ENCODE results near the gene DAAM1. TPM values are rescaled to one million over a fixed set of nuclear protein-coding genes. Genes with fewer than 3 reads are reported as not detected.

Gene DAAM1
- total RNA-seq, 1 donor from 2014 or later: 68.6 TPM

DNA sequence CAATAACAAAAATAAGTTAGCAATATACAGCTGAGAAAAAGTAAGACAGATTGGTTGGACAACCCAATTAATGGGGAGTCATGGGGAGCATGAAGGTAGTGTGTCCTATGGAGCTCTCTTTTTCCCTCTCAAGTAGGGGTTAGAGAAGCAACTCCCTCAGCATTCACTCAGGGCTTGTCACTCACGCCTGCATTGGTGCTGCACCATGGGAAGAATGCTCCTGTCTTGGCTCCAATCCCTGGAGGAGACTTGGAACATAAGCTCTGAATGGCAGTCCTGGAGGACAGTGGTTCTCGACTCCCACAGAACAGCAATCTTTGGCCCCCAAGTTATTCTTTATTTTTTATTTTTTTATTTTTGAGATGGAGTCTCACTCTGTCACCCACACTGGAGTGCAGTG is 113.8 kb downstream of the DAAM1 start:
- DNase-seq (ENCODE audit: low spot score) (no peak), ATAC-seq (no peak)
- intact Hi-C loops (cut with DNase I): no loop called here

DNA sequence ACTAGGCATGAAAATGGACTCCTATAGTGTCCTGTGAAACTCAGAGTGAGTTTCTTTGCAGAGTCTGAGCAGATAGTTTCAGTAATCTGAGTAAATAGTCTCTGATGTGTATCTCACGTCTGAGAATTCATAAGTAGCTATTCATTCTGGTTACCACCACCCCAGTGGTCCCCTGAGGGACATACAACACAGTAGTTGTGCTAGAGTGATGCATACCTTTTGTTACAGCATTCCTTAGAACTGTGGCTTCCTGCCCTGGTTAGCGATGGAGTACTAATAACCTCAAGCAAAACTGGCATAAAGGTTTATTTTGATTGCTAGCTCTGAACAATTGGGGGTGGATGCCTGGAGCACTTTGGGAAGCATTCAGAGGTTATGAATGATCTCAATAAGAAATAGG is 114.7 kb downstream of the DAAM1 start:
- DNase-seq (ENCODE audit: low spot score) (no peak), ATAC-seq (no peak)
- intact Hi-C loops (cut with DNase I): no loop called here

DNA sequence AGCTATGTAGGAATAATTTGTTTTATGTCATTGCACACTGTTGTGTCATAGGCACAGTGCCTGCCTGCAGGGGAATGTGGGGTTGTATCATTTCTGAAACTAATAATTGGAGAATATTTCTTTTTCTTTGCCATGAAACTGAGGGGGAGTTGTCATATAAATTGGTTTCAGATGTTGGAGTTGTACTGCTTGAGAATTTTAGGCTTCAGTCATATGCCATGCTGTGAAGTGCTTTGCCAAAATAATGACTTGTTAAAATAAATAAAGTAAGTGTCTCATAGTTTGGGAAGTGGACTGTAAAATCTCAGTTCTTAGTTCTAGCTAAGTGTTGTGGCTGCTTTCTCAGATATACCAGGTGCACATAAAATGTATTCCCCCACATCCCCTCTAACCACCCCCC is 116.8 kb downstream of the DAAM1 start:
- intact Hi-C loops (cut with DNase I): no loop called here
- DNase-seq (ENCODE audit: low spot score): no peak

DNA sequence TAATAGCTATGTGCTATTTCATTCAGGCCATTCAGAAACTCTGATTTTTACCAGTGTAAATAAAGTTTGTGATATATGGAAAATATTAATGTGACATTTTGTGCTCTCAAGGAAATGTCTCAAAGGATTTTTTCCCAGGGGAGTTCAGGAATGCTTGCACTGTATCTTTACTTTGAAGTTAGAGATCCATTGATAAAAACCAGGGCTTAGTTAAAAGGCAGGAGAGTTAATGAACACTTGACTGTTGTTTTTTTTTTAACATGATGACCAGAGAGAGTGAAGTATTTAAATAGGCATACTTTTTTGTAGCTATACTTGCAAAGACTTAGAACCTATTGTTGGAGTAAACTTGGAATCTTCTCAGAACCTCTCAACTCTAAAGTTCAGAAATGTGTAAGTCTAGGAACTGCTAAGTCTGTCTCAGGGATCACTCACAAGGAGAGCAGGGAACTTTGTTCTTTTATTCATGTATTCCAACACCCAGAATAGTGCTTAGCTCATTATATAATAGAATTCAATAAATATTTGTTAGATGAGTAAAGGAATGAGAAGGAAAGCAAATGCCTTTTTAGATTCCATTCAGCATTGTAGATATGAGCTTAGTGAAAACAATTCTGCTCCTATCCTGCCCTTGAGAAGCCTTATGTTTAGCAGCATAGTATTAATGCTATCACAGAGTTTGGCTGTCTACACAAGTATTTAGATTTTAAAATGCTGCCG is 117.5 kb downstream of the DAAM1 start:
- DNase-seq (ENCODE audit: low spot score): no peak
- intact Hi-C loops (cut with DNase I): no loop called here
- ATAC-seq: no peak

More for the DNA sequence above, 116.8 kb downstream of the DAAM1 start:
- ATAC-seq: no peak

DNA sequence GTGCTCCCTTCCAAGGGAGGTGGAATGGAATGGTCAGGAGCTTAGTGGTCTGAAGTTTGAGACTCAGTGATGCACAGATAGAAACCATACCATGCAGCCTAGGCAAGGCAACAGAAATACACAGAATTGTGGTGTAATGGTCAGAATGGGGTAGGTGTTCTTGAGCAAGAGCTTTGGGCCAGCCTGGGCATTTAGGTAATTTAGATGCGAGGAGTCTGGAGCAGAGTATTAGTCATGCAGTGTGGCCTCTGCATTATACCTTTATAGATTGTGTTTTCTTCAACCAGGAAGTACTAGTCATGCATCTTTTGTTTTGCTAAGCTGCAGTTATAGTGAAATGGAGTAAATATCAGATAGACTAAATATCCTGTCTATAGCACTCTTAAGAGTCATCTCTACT is 118.3 kb downstream of the DAAM1 start:
- DNase-seq (ENCODE audit: low spot score) (no peak), ATAC-seq (no peak)
- intact Hi-C loops (cut with DNase I): no loop called here

DNA sequence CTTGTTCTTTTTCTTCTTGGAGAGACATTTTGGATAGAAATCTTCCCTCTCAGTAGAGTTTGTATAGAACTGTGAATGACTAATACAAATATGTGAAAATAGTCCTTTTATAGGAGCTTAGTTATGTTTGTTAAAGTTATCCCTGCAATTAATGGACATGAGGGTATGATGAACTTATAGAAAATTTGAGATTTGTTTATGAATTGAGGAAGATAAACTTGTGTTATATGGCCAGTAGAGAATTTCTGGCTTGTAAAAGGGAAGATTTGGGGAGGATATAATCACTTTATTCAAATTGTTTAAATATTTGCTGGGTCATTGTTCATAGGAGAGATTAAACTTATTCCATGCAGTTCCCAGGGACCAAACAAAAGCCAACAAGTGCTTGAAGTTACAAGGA is 119.6 kb downstream of the DAAM1 start:
- intact Hi-C loops (cut with DNase I): no loop called here
- ATAC-seq (no peak), DNase-seq (ENCODE audit: low spot score) (no peak)

DNA sequence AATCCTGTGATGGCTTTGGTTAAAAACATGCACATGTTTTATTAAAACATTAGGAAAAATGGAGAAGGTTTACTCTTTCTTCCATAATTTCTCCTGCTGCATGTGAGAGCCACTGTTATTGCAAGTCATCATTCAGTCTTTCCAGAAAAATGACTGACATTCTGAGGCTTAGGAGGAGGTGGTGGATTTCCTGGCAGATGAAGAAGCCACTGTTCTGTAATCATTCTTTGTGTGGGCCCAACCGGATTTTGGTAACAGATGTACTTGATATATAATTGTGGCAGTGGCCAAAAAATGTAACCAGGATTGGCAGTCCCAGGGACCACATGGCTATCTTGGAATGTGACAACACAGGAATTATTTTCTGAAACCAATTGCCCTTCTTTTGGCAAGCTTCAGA is 120.2 kb downstream of the DAAM1 start:
- intact Hi-C loops (cut with DNase I): no loop called here
- DNase-seq (ENCODE audit: low spot score) (no peak), ATAC-seq (no peak)

DNA sequence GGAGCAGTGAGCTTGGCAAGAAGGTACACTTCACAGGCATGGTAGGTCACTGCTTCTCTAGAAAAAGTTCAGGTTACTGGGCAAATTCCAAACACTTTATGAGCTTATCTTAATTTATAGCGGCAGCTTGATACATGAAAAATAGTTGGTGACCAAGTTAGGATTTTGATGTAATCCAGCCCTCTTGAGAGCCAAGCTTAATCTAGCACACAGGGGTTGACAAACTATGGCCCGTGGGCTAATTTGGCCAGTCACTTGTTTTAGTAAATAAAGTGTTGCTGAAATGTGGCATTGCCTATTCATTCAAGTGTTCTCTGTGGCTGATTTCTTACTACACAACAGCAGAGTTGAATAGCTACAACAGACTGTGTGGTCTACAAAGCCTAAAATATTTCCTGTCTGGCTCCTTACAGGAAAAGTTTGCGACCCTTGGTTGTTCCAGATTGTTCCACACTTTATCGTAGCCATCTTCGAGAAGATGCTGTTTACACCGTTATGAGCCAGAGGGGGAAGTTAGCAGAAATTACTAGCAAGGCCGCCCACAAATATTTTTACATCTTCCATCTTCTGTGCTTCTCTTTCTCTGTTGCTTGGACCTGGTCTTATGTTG is 120.9 kb downstream of the DAAM1 start:
- intact Hi-C loops (cut with DNase I): no loop called here
- no peak for ATAC-seq
- no peak for DNase-seq (ENCODE audit: low spot score)

DNA sequence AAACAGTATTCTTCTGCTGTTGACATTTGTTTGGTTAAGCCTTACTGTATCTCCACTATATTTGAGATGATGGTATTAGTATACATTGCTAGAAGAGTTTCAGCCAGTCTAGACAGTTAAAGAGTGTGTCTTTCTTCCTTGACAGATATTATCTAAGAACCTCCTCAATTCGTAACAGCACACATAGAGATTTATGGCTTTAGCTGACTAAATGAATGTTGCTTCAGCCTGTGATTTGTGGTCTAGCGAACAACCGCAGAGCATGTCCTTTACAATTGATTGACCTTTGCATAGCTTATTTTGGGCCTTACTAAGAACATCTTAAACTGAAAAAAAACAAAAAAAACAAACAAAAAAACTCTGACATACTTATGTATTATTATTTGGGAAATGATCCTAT is 122.2 kb downstream of the DAAM1 start:
- no peak for DNase-seq (ENCODE audit: low spot score)
- no peak for ATAC-seq
- intact Hi-C loops (cut with DNase I): no loop called here

DNA sequence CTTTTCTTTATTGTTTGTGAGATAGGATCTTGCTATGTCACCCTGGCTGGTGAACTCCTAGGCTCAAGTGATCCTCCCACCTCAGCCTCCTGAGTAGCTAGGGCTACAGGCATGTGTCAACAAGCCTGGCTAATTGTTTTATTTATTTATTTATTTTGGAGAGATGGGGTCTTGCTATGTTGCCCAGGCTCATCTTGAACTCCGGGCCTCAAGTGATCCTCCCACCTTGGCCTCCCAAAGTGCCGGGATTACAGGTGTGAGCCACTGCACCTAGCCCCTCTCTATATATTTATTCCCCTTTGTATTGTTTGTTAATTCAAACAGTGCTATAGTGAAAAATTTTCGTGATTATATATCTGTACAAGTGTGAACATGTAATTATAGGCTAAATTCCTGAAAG is 123.3 kb downstream of the DAAM1 start:
- intact Hi-C loops (cut with DNase I): no loop called here
- no peak for ATAC-seq

DNA sequence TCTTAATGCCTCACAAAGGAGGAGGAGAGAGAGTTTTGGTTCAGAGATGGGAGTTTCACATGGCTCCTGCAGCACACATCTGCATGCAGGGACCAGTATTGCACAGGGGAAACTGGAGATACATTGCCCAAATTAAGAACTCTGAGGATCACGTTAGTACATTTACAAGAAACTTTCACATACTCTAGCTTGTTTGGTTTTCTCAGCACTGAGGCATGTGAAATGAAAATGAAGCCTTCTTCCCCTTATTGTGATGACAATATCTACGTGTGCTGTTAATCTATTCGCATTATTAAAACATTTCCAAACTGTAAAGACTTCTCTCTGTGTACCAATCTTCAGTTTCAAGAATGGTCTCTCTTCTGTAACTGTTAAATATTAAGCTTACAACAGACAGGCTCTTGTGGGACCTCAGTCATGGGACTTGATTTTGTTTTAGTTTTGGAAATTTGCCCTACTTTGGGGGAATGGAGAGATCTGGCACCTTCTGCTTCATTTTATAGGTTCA is 124.7 kb downstream of the DAAM1 start:
- ATAC-seq: peak; percentile 40
- DNase-seq (ENCODE audit: low spot score): no peak
- intact Hi-C loops (cut with DNase I): no loop called here

More for the DNA sequence above, 123.3 kb downstream of the DAAM1 start:
- no peak for DNase-seq (ENCODE audit: low spot score)

DNA sequence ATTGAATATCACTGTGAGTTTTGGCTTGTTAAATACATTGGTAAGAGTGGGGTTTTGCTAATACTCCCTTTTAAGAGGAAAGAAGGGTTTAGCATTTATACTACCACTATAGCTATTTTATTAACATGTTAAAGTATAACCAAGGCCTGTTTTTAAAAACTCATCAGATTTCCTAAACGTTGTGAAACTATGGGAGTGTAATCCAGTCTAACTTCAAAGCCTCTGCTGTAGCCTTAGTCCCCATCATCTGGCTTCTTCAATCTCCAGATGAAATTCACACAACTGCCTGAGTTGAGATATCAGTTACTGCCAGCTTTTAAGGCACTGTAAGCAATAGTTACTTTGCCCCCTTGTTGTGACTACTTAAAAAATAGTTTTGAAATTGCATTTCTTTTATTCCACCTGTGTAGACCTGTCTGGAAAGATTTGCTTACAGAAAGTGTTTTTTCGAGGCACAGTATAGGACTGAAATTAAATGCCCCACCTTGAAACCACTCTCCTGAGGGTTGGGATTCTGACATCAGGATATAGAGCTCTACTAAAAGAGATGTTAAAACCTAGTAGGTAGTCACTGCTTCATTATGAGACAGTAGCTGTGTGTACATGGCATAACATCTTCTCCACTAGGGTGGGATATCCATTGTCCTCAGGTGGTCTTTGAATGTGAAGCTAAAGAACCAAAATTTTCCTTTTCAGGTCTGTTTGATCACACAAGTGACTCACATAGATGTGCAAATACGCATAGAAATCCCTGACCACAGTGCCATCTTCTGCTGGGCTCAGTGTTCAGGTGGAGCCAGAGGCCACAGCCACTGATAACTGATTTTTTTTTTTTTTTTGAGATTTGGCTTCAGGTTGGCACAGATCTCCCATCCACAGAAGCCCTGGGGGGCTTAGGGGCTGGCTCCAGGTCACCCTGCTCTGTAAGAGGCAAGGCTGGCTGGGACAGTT is 125.5 kb downstream of the DAAM1 start:
- ATAC-seq (peak; percentile 47), DNase-seq (ENCODE audit: low spot score) (no peak)
- intact Hi-C loops (cut with DNase I): no loop called here

DNA sequence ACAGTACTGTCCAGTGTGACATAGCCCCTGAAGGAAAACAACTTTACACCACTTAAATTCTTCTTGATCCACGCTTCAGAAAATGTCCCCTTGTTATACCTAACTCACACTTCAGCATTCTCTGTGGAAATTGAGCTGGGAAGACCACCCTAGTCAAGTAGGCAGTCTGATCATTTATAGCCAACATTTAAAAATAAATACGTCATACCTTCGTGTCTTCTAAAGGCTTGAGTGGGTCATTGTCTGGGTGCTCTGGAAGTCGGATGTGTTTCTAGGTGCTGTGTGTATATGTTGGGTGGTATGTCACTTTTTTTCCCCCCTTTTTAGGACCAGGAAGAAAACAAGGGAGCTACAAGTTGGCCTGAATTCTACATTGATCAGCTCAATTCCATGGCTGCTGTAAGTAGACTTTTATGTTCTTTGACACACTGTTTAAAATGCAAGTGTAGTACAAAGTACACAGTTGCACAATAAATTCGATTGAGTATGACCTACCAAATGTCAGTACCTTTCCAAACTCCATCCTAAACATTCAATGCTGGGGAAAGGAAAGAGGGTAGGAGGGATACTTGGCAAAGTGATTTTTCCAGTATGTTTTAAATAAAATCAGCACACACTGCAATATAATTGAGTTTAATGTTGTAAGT is 126.6 kb downstream of the DAAM1 start:
- intact Hi-C loops (cut with DNase I): no loop called here
- ATAC-seq (no peak), DNase-seq (ENCODE audit: low spot score) (no peak)

DNA sequence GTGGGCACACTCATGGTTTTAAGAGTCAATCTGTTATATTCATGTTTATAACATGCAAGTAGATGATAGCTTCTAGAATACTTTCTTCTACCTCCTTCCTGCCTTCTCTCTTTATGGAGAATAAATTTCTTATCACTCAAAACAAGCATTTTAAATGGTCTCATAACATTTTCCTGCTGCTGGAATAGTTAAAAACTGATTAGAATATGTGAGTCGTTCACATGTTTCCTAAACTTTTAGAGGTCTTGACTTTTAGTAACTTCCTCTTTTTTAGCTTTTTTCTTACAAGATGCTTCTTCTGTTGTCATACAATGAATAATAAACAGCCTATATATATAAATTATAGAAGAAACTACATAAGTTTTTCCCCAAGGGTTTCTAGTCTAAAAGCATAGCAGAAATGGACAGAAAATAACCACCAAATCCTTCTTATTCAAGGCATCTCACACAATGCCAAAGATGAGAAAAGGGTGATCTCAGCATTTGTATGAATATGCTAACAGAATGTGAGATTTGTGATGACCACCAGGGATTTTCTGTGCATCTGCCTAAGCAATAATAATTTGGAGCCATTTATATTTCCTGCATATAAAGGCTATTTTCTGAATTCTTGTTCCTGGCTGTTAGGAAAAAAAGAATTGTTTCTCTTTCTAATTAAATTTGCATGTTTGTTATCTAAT is 127.8 kb downstream of the DAAM1 start:
- no peak for DNase-seq (ENCODE audit: low spot score)
- ATAC-seq: no peak
- intact Hi-C loops (cut with DNase I): no loop called here

DNA sequence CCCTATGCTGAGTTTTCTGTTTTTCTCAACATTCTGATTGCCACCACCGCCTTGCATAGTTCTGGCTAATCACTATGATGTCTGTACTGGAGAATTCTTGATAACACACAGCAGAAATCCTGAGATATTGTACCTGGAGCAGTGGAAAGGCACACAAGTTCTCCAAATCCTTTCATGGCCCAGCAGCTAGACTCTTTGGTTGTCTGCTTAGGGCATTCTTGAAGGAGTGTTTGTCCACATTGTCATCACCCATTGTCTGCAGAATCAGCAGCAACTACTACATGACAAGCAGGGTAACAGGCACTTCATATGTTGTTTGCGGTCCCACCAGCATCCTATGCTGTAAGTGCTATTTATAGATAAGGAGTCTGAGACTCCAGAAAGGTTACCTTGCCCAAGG is 128.9 kb downstream of the DAAM1 start:
- ATAC-seq: no peak
- DNase-seq (ENCODE audit: low spot score): no peak
- intact Hi-C loops (cut with DNase I): no loop called here

DNA sequence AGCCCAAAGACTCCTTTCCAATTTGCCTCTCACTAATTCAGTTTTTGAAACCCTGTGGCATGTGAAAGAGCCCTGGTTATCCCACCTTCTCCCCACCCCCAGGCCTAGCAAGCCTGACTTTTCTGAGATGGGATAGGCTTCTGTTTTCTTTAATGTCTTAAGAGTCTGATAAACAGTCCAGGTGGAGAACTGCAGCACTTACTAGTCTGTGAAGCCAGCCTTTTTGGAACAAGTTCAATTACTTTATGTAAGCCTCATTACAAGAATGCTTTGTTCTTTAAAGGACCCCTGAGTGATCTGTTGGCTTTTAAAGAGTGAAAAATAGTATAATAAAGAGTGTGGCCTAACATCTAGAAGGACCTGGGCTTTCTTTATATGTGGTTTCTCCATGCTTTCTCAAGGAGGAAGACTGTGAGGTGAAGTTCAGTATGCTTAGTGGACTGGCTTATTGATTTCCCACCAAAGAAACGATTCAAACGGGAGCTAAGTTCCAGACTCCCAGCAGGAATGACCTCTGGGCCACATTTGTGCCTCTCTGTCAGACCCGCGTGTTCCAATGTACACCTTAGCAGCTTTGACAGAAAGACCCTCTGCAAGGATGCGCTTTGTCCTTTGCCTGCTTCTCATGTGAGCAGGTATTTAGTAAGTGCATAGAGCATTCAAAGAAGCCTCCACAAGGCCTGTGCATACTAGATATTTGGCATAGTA is 129.5 kb downstream of the DAAM1 start:
- intact Hi-C loops (cut with DNase I): no loop called here
- no peak for DNase-seq (ENCODE audit: low spot score)
- no peak for ATAC-seq

DNA sequence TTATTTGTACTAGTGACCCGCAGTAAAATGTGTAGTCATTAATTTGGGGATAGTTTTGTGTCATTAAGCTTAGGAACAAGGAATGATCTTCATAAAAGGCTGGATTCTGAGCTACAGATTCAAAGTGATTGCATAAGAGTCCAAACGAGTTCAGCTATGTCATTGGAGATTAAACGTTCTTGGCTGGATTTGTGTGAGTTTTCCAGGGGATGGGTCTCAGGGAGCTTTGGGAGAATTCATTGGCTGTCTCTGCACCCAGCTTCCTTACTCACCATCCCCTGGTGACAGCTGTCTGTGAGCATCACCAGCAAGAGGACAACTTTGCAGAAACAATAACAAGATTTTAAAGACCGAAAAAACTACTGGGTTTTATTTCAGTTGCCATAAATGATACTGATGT is 130.4 kb downstream of the DAAM1 start:
- no peak for DNase-seq (ENCODE audit: low spot score)
- ATAC-seq: peak; percentile 67
- intact Hi-C loops (cut with DNase I): no loop called here

DNA sequence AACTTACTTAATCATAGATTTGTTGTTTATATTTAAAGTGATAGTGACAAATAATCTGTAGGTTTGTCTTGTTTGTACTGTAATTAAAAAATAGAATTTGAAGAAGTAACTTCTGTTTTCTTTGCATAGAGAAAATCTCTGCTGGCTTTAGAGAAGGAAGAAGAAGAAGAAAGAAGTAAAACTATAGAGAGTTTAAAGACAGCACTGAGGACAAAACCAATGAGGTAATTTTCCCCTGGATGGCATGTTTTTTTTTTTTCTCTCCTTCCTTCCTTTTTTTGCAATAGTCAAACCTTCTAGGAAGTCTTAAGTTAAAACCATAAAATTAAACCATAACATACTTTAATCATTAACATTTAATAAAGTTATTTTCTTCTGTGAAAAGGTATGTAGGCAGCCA is 131.9 kb downstream of the DAAM1 start:
- DNase-seq (ENCODE audit: low spot score) (no peak), ATAC-seq (no peak)
- intact Hi-C loops (cut with DNase I): no loop called here
